Sigmoid colon (tissue), 7 donors: Measurements from ENCODE around the gene TMEM164. TPM values are rescaled to one million over a fixed set of nuclear protein-coding genes. Genes with fewer than 3 reads are reported as not detected.

Experiments
- DNase-seq: peaks from one replicate; pipeline ENCODE4 v3.0.0-alpha.2; 2019
- H3K27ac ChIP-seq, 4 donors: fragments of 200-600 bp; sonication (generic); one replicate each; pipeline ENCODE4 v1.5.1; 2016 to 2019; ENCODE audit warnings: mild to moderate bottlenecking in 1 of 4
- H3K27me3 ChIP-seq, 3 donors: fragments of 200-600 bp; sonication (generic); one replicate each; pipeline ENCODE4 v1.5.1; 2019; ENCODE audit warnings: mild to moderate bottlenecking in 1 of 3
- H3K36me3 ChIP-seq, 4 donors: fragments of 200-600 bp; sonication (generic); one replicate each; pipeline ENCODE4 v1.5.1; 2016 to 2019
- H3K4me1 ChIP-seq, 4 donors: fragments of 200-600 bp; sonication (generic); one replicate each; pipeline ENCODE4 v1.5.1; 2017 to 2019
- H3K4me3 ChIP-seq, 4 donors: fragments of 200-600 bp; sonication (generic); one replicate each; pipeline ENCODE4 v1.5.1; 2017 to 2019; ENCODE audit warnings: mild to moderate bottlenecking in 2 of 4, moderate library complexity in 1 of 4
- H3K9me3 ChIP-seq, 4 donors: fragments of 200-600 bp in 3 of 4; sonication (generic) in 3 of 4; one replicate each; pipeline versions ENCODE4 v1.5.1 to v1.6.1; 2013 to 2019
- CTCF ChIP-seq, 4 experiments: fragments of 450-650 bp in 3 of 4; fragments of 200-600 bp in 1 of 4; IDR thresholded peaks; one replicate each; pipeline ENCODE4 v1.5.1; 2016 to 2019; ENCODE audit warnings: antibody characterized with exemption in 4 of 4, mild to moderate bottlenecking in 3 of 4, moderate library complexity in 2 of 4
- EP300 ChIP-seq, 4 donors: sonication (generic); formaldehyde crosslinking; IDR thresholded peaks; one replicate each; pipeline ENCODE4 v1.6.1; 2017; ENCODE audit warnings: antibody characterized with exemption in 4 of 4
- POLR2A ChIP-seq, 2 donors: fragments of 450-650 bp; IDR thresholded peaks; one replicate each; pipeline ENCODE4 v1.6.1; 2016; ENCODE audit warnings: antibody characterized with exemption in 2 of 2, mild to moderate bottlenecking in 2 of 2, moderate library complexity in 2 of 2
- POLR2AphosphoS5 ChIP-seq, 4 donors: sonication (generic); formaldehyde crosslinking; IDR thresholded peaks; one replicate each; pipeline ENCODE4 v1.6.1; 2017; ENCODE audit warnings: antibody characterized with exemption in 4 of 4
- WGBS, 2 donors: extraction: QIAGEN DNeasy Blood & Tissue Kit; methylation state at CpG; one replicate each; pipeline ENCODE4 v1.1.7; 2013; 5-methylcytosine and 5-hydroxymethylcytosine counted together
- intact Hi-C: fragments of 100-400 bp; cut with DNase I; formaldehyde crosslinking; loops from one replicate; pipeline ENCODE4 v1.15.1; 2023
- polyA plus RNA-seq, 3 donors: library from polyadenylated mRNA; stranded (reverse); fragments of 200-250 nt; gene quantifications; one replicate each; pipeline ENCODE4 v1.2.3, GENCODE V29; 2013
- total RNA-seq, 4 donors: library from RNA; depleted of rRNA; stranded (reverse); fragments of >200 nt; gene quantifications; one replicate each; pipeline ENCODE4 v1.1.0, GENCODE V29; 2016
- donor health status: healthy with polysubstance abuse.
- donor health status: Bipolar disorder and iron deficiency.
- donor health status: healthy.

Gene TMEM164
- total and polyA plus RNA-seq, 7 donors = 6.4 to 43.2 (median 12.7) TPM

DNA sequence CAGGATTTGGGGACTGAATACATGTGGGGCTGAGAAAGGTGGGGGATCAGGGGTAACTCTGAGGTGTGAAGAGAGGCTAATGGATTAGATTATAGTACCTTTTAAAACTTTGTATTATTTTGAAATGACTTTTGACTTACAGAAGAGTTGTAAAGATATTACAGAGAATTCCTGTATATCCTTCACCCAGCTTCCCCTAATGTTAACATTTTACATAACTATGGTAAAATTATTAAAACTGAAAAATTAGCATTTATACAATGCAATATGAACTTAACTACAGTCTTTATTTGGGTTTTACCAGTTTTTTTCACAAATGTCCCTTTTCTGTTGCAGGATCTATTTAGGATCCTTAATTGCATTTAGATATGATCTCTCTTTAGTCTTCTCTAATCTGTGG lies 57.4 kb downstream of the TMEM164 start:
- Histone ChIP-seq H3K4me3 (no peak overlapping the region), H3K27me3 (no peaks in the 10 kb centered on the region), H3K27ac (no peak overlapping the region), H3K36me3 (no peaks in the 10 kb centered on the region), H3K4me1 (peaks cover 0 to 3% (median 0%) of the 10 kb centered on the region in 4 donors), H3K9me3 (no peaks in the 10 kb centered on the region)
- no peak for DNase-seq
- TF ChIP-seq POLR2A (IDR thresholded peaks at IDR 0.05) = no peak
- TF ChIP-seq EP300 (IDR thresholded peaks at IDR 0.05) = no peak
- intact Hi-C loops = no loop called here

DNA sequence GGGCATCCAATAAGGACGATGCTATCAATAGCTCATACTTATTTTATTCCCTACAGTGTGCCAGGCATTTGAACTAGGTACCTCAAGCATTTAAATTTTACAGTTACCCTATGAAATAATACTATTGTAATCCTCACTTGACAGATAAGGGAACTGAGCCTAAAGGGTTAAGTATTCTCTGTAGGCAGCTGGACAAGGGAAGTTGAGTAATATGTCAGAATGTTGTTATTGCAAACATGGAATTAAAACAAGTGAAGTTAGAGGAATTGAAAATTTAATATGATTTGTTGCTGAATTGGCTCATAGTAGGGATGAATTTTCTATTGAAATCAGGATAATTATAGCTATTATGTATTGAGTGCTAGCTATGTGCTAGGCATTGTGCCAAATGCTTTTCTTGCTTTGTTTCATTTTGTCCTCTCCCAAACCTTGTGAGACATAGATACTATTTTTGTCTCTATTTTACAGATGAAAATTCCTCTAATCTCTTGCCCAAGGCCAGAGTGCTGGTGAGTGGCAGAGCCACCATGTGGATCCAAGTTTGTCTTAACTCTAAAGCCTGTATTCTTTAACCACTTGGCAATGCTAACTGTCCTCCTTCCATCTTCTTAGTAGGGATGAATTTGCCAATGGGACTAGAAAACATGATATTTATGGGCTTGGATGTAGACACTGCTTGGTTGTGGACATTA lies 58.1 kb downstream of the TMEM164 start:
- H3K4me3 ChIP-seq = no peak overlapping the region
- H3K9me3 ChIP-seq = no peaks in the 10 kb centered on the region
- H3K27ac ChIP-seq = no peak overlapping the region
- intact Hi-C loops = no loop called here
- no peak for DNase-seq
- peaks cover 0 to 3% (median 0%) of the 10 kb centered on the region in 4 donors for H3K4me1 ChIP-seq
- 97 to 100% methylated on average over 1 of the region's 1 CpG for WGBS, 2 donors
- no peaks in the 10 kb centered on the region for H3K27me3 ChIP-seq
- no peaks in the 10 kb centered on the region for H3K36me3 ChIP-seq
- TF ChIP-seq CTCF (IDR thresholded peaks at IDR 0.05) = no peak
- no peak for TF ChIP-seq POLR2AphosphoS5 (IDR thresholded peaks at IDR 0.05)
- no peak for TF ChIP-seq EP300 (IDR thresholded peaks at IDR 0.05)
- no peak for TF ChIP-seq POLR2A (IDR thresholded peaks at IDR 0.05)

- H3K36me3 ChIP-seq = no peaks in the 10 kb centered on the region
- 100% methylated on average over 1 of the region's 1 CpG for WGBS, 2 donors
- intact Hi-C loops = no loop called here
Observed at GRCh38 chrX:110062919-110063318, 60.0 kb downstream of the TMEM164 start.

GRCh38 chrX:110066488-110067225 lies 63.7 kb downstream of the TMEM164 start:
- H3K4me1 ChIP-seq = peaks cover 0 to 7% (median 0%) of the 10 kb centered on the region in 4 donors
- no peaks in the 10 kb centered on the region for H3K9me3 ChIP-seq
- no peak overlapping the region for H3K4me3 ChIP-seq
- no peak for DNase-seq
- H3K36me3 ChIP-seq = no peaks in the 10 kb centered on the region
- H3K27ac ChIP-seq = no peak overlapping the region
- WGBS, 2 donors = 53 to 68% methylated on average over 7 of the region's 7 CpGs
- intact Hi-C loops = no loop called here
- no peaks in the 10 kb centered on the region for H3K27me3 ChIP-seq
- TF ChIP-seq POLR2AphosphoS5 (IDR thresholded peaks at IDR 0.05) = no peak
- no peak for TF ChIP-seq CTCF (IDR thresholded peaks at IDR 0.05)
- TF ChIP-seq POLR2A (IDR thresholded peaks at IDR 0.05) = no peak
- TF ChIP-seq EP300 (IDR thresholded peaks at IDR 0.05) = no peak

More at GRCh38 chrX:110062919-110063318, 60.0 kb downstream of the TMEM164 start:
- Histone ChIP-seq H3K4me3 (no peak overlapping the region), H3K4me1 (peaks cover 0 to 7% (median 1%) of the 10 kb centered on the region in 4 donors), H3K27me3 (no peaks in the 10 kb centered on the region), H3K9me3 (no peaks in the 10 kb centered on the region), H3K27ac (no peak overlapping the region)
- TF ChIP-seq POLR2AphosphoS5 (IDR thresholded peaks at IDR 0.05) (no peak), EP300 (IDR thresholded peaks at IDR 0.05) (no peak), POLR2A (IDR thresholded peaks at IDR 0.05) (no peak), CTCF (IDR thresholded peaks at IDR 0.05) (no peak)
- no peak for DNase-seq

DNA sequence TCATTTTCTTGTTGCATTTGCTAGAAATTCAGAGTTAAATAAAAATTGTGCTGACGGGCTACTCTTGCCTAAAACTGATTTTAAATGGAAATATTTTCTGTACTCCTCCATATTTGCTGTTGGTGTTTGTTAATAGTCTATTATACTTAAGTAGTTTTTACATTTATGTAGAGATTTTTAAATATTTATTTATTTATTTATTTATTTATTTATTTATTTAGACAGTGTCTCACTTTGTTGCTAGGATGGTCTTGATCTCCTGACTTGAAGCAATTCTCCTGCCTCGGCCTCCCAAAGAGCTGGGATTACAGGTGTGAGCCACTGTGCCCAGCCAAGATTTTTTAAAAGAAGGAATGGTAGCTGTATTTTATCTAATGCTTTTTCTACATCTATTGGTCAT lies 68.1 kb downstream of the TMEM164 start:
- 97% methylated on average over 2 of the region's 2 CpGs for WGBS, 2 donors
- no peaks in the 10 kb centered on the region for H3K9me3 ChIP-seq
- H3K4me1 ChIP-seq = peaks cover 0 to 7% (median 0%) of the 10 kb centered on the region in 4 donors
- intact Hi-C loops = no loop called here
- H3K27me3 ChIP-seq = no peaks in the 10 kb centered on the region
- H3K27ac ChIP-seq = no peak overlapping the region
- no peak for TF ChIP-seq EP300 (IDR thresholded peaks at IDR 0.05)
- no peak for TF ChIP-seq POLR2AphosphoS5 (IDR thresholded peaks at IDR 0.05)
- TF ChIP-seq CTCF (IDR thresholded peaks at IDR 0.05) = no peak
- no peak for TF ChIP-seq POLR2A (IDR thresholded peaks at IDR 0.05)
- no peak for DNase-seq
- no peak overlapping the region for H3K4me3 ChIP-seq
- H3K36me3 ChIP-seq = no peaks in the 10 kb centered on the region
